ENCODE measurements around the gene PRKCE. TPM values are rescaled to one million over a fixed set of nuclear protein-coding genes. Genes with fewer than 3 reads are reported as not detected.
A peak's percentile ranks its signal among the peaks of the same experiment; 100 is the strongest.

Gene PRKCE
- total and polyA plus RNA-seq, 2 donors (not counting 1 experiment from before 2014, with no cell fraction given), result 23.6 to 271 TPM

GRCh38 chr2:45776160-45776955 is 124.9 kb downstream of the PRKCE start:
- WGBS (ENCODE audit: insufficient coverage), result 29% methylated on average over 4 of the region's 7 CpGs
- peak; percentile 45 for DNase-seq
- Mint-ChIP-seq H3K27me3 (no peaks in the 10 kb centered on the region), H3K9me3 (ENCODE audit: insufficient read depth) (no peaks in the 10 kb centered on the region), H3K27ac (peak overlapping the region; percentile 59), H3K4me3 (no peak overlapping the region), H3K4me1 (peaks cover 77% of the 10 kb centered on the region)
- Histone ChIP-seq H3K27me3 (replicated peaks in 1 of 4; ENCODE audit: control extremely low read depth in 1 of 4, control insufficient read depth in 3 of 4, insufficient read depth in 4 of 4, low read length in 3 of 4) (no peaks in the 10 kb centered on the region), H3K4me3 (ENCODE audit: control extremely low read depth in 1 of 5, extremely low read depth in 1 of 5, insufficient read depth in 1 of 5, low read depth in 2 of 5, low read length in 4 of 5) (no peak overlapping the region), H3K9ac (ENCODE audit: low read length) (no peak overlapping the region), H3K27ac (ENCODE audit: low read length in 2 of 2) (peak overlapping the region; percentile 4 to 40), H4K20me1 (ENCODE audit: control insufficient read depth, insufficient read depth, low read length, poor library complexity, severe bottlenecking) (peaks cover 74% of the 10 kb centered on the region), H3K4me2 (replicated peaks; ENCODE audit: low read depth, low read length, poor library complexity, severe bottlenecking) (peak overlapping the region; percentile 36), H3K79me2 (ENCODE audit: control insufficient read depth, insufficient read depth, low read length) (peaks cover 81% of the 10 kb centered on the region), H3K4me1 (ENCODE audit: control insufficient read depth in 2 of 2, insufficient read depth in 2 of 2, low read length in 2 of 2) (peaks cover 53 to 61% of the 10 kb centered on the region in 2 donors), H3K36me3 (replicated peaks in 1 of 2; ENCODE audit: control extremely low read depth in 1 of 2, control insufficient read depth in 1 of 2, extremely low read depth in 1 of 2, insufficient read depth in 2 of 2, low read length in 1 of 2) (no peaks in the 10 kb centered on the region), H3K9me3 (ENCODE audit: control extremely low read depth in 1 of 3, control insufficient read depth in 2 of 3, insufficient read depth in 1 of 3, low read length in 2 of 3) (no peaks in the 10 kb centered on the region), H2AFZ (ENCODE audit: insufficient read depth, low read depth, low read length, poor library complexity, severe bottlenecking) (no peak overlapping the region)
- TF ChIP-seq CTCF (IDR thresholded peaks at IDR 0.05) (no peak), EZH2 (IDR thresholded peaks at IDR 0.05; ENCODE audit: borderline replicate concordance, insufficient read depth, low read depth, low read length, poor library complexity, severe bottlenecking) (no peak)
- CTCF ChIA-PET, result interaction anchor here (0.6 to 1.3 kb wide), 3 partner anchors 129 to 134 kb away, joined by 3 read pairs; no protein-coding TSS in a partner anchor
- intact Hi-C loops (cut with micrococcal nuclease), result loop anchor here (5.0 kb wide), 1 partner anchor 79 kb away; no protein-coding TSS in a partner anchor
- peak; percentile 15 for ATAC-seq (ENCODE audit: low read depth)
- POLR2A ChIA-PET, result no interaction called here
